Neural cell (in vitro differentiated cells): ENCODE results near the gene PRR5. TPM values are rescaled to one million over a fixed set of nuclear protein-coding genes. Genes with fewer than 3 reads are reported as not detected.

ENCODE experiments used
- H2AFZ ChIP-seq: fragments of 200-600, 300-800 bp; sonication (generic), shearing (Covaris generic); 2 replicates; pipeline ENCODE4 v1.6.0; 2014; ENCODE audit warnings: low read depth, mild to moderate bottlenecking, antibody characterized with exemption, low read length, moderate library complexity
- H3F3A ChIP-seq: fragments of 200-600 bp; shearing (Covaris generic); 2 replicates; pipeline ENCODE4 v1.6.1; 2016; ENCODE audit warnings: mild to moderate bottlenecking, moderate library complexity, mixed read lengths, antibody characterized with exemption, low read length; ENCODE audit not compliant: insufficient read depth, poor library complexity, severe bottlenecking
- H3K27ac ChIP-seq: fragments of 200-600, 300-800 bp; sonication (generic), shearing (Covaris generic); 2 replicates; pipeline ENCODE4 v1.5.1; 2014; ENCODE audit warnings: mild to moderate bottlenecking, low read length, moderate library complexity
- H3K27me3 ChIP-seq: fragments of 300-800, 200-600 bp; sonication (generic), shearing (Covaris generic); 2 replicates; pipeline ENCODE4 v1.6.0; 2014; ENCODE audit warnings: mild to moderate bottlenecking, low read depth, low read length, moderate library complexity; ENCODE audit not compliant: insufficient read depth
- H3K36me3 ChIP-seq: fragments of 300-800, 200-600 bp; sonication (generic), shearing (Covaris generic); 2 replicates; pipeline ENCODE4 v1.5.1; 2014; ENCODE audit warnings: mild to moderate bottlenecking, antibody characterized with exemption, low read length, moderate library complexity; ENCODE audit not compliant: insufficient read depth
- H3K4me2 ChIP-seq: fragments of 300-800, 200-600 bp; sonication (generic), shearing (Covaris generic); 2 replicates; pipeline ENCODE4 v1.6.0; 2014; ENCODE audit warnings: mild to moderate bottlenecking, low read length
- H3K4me3 ChIP-seq: fragments of 300-800, 200-600 bp; sonication (generic), shearing (Covaris generic); 2 replicates; pipeline ENCODE4 v1.5.1; 2014; ENCODE audit warnings: mild to moderate bottlenecking, low read length, moderate library complexity
- H3K79me2 ChIP-seq: fragments of 200-600 bp; shearing (Covaris generic); replicated peaks from 2 replicates; pipeline ENCODE4 v1.6.0; 2014; ENCODE audit warnings: mild to moderate bottlenecking, low read length, moderate library complexity; ENCODE audit not compliant: insufficient read depth
- H3K9ac ChIP-seq: fragments of 300-800, 200-600 bp; sonication (generic), shearing (Covaris generic); 2 replicates; pipeline ENCODE4 v1.6.1; 2016; ENCODE audit warnings: mild to moderate bottlenecking, low read length, mixed read lengths
- H3K9me2 ChIP-seq: fragments of 200-600 bp; shearing (Covaris generic); 2 replicates; pipeline ENCODE4 v1.6.1; 2016; ENCODE audit warnings: mild to moderate bottlenecking, low read length, mixed read lengths; ENCODE audit not compliant: insufficient read depth
- H3K9me3 ChIP-seq: fragments of 200-600, 300-800 bp; sonication (generic), shearing (Covaris generic); 2 replicates; pipeline ENCODE4 v1.6.1; 2016; ENCODE audit warnings: mild to moderate bottlenecking, mixed run types, low read length, moderate library complexity, mixed read lengths
- H4K20me1 ChIP-seq: fragments of 200-600 bp; shearing (Covaris generic); 2 replicates; pipeline ENCODE4 v1.6.1; 2016; ENCODE audit warnings: mild to moderate bottlenecking, mixed run types; ENCODE audit not compliant: insufficient read depth
- EP300 ChIP-seq: fragments of 450-650 bp; conservative IDR thresholded peaks from 2 replicates; pipeline ENCODE4 v1.6.1; 2014; ENCODE audit warnings: antibody characterized with exemption, mild to moderate bottlenecking, moderate library complexity; ENCODE audit not compliant: poor library complexity, severe bottlenecking
- EZH2 ChIP-seq: fragments of 200-600, 300-800 bp; shearing (Covaris generic), sonication (generic); IDR thresholded peaks from 2 replicates; pipeline ENCODE4 v1.6.1; 2014; ENCODE audit warnings: antibody characterized with exemption, low read length, borderline replicate concordance, mild to moderate bottlenecking; ENCODE audit not compliant: insufficient read depth, poor library complexity, severe bottlenecking
- MXI1 ChIP-seq: fragments of 450-650 bp; conservative IDR thresholded peaks from 2 replicates; pipeline ENCODE4 v1.6.1; 2014; ENCODE audit warnings: antibody characterized with exemption, mild to moderate bottlenecking; ENCODE audit not compliant: poor library complexity, severe bottlenecking
- POLR2AphosphoS5 ChIP-seq: IDR thresholded peaks from 2 replicates; pipeline ENCODE4 v1.6.1; 2012
- RAD21 ChIP-seq: fragments of 450-650 bp; conservative IDR thresholded peaks from 2 replicates; pipeline ENCODE4 v1.6.1; 2014; ENCODE audit warnings: antibody characterized with exemption, mild to moderate bottlenecking, moderate library complexity
- SMC3 ChIP-seq: fragments of 450-650 bp; conservative IDR thresholded peaks from 2 replicates; pipeline ENCODE4 v1.6.1; 2014; ENCODE audit warnings: antibody characterized with exemption, mild to moderate bottlenecking, moderate library complexity; ENCODE audit not compliant: poor library complexity
- TAF1 ChIP-seq: IDR thresholded peaks from 2 replicates; pipeline ENCODE4 v1.6.1; 2012; ENCODE audit warnings: low read depth
- polyA plus RNA-seq: library from polyadenylated mRNA; depleted of rRNA; stranded (reverse); fragments of >200 nt; gene quantifications from 2 replicates; pipeline ENCODE4 v1.2.3, GENCODE V29; 2014
- TF ChIP-seq, protein P1 (sequence below): IDR thresholded peaks from 2 replicates; pipeline ENCODE4 v1.6.1; 2012; ENCODE audit warnings: borderline replicate concordance
- TF ChIP-seq, protein P2 (sequence below): fragments of 450-650 bp; IDR thresholded peaks from 2 replicates; pipeline ENCODE4 v1.5.1; 2014; ENCODE audit warnings: antibody characterized with exemption, mild to moderate bottlenecking, moderate library complexity; ENCODE audit not compliant: poor library complexity, severe bottlenecking

Gene PRR5
- polyA plus RNA-seq, 1 donor from 2014 or later: 16.2 TPM

DNA sequence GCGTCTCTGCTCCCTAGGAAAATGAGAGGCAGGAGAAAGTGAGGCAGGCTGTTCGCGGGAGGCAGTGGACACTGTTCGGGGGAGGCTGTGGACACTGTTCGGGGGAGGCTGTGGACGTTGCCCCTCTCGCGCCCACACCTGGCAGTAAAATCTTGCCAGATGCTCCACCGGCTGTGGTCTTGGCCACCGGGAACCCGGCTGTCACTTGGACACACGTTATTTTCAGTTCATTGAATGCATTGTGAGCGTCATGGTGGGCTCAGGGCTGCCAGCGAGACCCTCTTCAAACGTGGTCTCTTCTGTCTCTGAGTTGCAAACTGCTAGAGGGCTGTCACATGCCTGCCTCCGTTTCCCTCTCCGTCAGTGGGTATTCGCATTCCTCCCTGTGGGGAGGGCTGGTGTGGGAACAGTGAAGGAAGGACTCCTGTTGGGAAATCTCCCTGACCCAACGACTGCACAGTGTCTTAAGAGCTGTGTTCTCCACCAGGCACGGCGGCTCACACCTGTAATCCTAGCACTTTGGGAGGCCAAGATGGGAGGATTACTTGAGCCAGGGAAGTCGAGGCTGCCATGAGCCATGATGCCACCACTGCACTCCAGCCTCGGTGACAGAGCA, 1.4 kb downstream of the PRR5 start:
- Histone ChIP-seq H3K36me3 (no peaks in the 10 kb centered on the region), H3K4me2 (no peak overlapping the region), H3F3A (no peaks in the 10 kb centered on the region), H3K79me2 (no peaks in the 10 kb centered on the region), H3K9me3 (no peaks in the 10 kb centered on the region), H2AFZ (no peak overlapping the region), H3K4me3 (peak overlapping the region; percentile 64), H3K9me2 (no peaks in the 10 kb centered on the region), H3K27me3 (peaks cover 19% of the 10 kb centered on the region), H4K20me1 (no peaks in the 10 kb centered on the region), H3K9ac (no peak overlapping the region), H3K27ac (no peak overlapping the region)
- TF ChIP-seq RAD21 (no peak), POLR2AphosphoS5 (no peak), EZH2 (no peak), MXI1 (no peak), TAF1 (no peak), EP300 (no peak), SMC3 (no peak)
- TF ChIP-seq, protein P1, sequence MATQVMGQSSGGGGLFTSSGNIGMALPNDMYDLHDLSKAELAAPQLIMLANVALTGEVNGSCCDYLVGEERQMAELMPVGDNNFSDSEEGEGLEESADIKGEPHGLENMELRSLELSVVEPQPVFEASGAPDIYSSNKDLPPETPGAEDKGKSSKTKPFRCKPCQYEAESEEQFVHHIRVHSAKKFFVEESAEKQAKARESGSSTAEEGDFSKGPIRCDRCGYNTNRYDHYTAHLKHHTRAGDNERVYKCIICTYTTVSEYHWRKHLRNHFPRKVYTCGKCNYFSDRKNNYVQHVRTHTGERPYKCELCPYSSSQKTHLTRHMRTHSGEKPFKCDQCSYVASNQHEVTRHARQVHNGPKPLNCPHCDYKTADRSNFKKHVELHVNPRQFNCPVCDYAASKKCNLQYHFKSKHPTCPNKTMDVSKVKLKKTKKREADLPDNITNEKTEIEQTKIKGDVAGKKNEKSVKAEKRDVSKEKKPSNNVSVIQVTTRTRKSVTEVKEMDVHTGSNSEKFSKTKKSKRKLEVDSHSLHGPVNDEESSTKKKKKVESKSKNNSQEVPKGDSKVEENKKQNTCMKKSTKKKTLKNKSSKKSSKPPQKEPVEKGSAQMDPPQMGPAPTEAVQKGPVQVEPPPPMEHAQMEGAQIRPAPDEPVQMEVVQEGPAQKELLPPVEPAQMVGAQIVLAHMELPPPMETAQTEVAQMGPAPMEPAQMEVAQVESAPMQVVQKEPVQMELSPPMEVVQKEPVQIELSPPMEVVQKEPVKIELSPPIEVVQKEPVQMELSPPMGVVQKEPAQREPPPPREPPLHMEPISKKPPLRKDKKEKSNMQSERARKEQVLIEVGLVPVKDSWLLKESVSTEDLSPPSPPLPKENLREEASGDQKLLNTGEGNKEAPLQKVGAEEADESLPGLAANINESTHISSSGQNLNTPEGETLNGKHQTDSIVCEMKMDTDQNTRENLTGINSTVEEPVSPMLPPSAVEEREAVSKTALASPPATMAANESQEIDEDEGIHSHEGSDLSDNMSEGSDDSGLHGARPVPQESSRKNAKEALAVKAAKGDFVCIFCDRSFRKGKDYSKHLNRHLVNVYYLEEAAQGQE: no peak
- TF ChIP-seq, protein P2, sequence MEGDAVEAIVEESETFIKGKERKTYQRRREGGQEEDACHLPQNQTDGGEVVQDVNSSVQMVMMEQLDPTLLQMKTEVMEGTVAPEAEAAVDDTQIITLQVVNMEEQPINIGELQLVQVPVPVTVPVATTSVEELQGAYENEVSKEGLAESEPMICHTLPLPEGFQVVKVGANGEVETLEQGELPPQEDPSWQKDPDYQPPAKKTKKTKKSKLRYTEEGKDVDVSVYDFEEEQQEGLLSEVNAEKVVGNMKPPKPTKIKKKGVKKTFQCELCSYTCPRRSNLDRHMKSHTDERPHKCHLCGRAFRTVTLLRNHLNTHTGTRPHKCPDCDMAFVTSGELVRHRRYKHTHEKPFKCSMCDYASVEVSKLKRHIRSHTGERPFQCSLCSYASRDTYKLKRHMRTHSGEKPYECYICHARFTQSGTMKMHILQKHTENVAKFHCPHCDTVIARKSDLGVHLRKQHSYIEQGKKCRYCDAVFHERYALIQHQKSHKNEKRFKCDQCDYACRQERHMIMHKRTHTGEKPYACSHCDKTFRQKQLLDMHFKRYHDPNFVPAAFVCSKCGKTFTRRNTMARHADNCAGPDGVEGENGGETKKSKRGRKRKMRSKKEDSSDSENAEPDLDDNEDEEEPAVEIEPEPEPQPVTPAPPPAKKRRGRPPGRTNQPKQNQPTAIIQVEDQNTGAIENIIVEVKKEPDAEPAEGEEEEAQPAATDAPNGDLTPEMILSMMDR: no peak

DNA sequence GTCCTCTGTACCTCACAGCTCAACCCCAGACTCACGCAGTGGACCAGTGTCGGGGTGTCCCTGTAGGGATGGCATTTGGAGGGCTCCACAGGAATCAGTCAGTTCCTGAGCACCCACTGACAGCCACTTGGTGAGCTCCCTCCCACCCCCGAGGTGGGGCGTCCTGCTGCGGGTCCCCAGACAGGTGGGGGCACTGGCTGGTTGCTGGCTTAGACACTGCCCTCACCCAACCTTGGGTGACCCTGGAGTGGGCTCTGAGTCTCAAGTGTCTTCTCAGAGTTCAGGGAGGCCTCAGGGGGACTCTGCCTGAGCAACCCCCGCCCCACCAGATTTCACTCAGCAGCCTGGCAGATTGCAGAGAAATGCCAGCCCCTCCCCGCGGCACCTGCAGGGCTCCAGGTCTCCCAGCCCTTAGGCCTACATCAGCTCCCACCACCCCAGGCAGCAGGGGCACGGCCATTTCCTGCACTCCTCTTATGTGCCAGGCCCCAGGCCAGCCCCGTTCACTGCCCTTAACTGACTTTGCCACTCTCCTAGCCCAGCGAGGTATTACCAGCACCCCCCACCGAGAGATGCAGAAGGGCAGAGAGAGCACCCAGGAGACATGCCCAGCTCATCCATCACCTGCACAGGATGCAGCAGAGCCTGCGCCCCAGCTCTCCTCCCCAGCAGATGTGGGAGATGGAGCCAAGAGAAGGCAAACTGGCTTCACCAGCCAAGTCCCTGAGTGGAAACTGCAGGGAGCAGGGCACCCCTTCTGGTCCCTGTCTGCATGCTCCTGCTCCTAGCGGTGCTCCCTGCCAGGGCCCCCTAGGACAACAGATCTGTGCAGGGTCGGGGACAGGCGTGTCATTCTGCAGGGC, 2.4 kb downstream of the PRR5 start:
- Histone ChIP-seq H4K20me1 (no peaks in the 10 kb centered on the region), H3K9ac (no peak overlapping the region), H2AFZ (no peak overlapping the region), H3K79me2 (no peaks in the 10 kb centered on the region), H3F3A (no peaks in the 10 kb centered on the region), H3K36me3 (no peaks in the 10 kb centered on the region), H3K4me2 (no peak overlapping the region), H3K27ac (no peak overlapping the region), H3K9me3 (no peaks in the 10 kb centered on the region), H3K27me3 (peaks cover 19% of the 10 kb centered on the region), H3K4me3 (no peak overlapping the region), H3K9me2 (no peaks in the 10 kb centered on the region)
- TF ChIP-seq RAD21 (no peak), EP300 (no peak), MXI1 (no peak), TAF1 (no peak)
- TF ChIP-seq, protein P2: no peak
- TF ChIP-seq, protein P1: no peak
